Measurements from ENCODE around the gene CAB39.

The CAB39 gene

GRCh38 chr2:230758566-230759480 is 46.2 kb downstream of the CAB39 start:
- DNase-seq: no peak

DNA sequence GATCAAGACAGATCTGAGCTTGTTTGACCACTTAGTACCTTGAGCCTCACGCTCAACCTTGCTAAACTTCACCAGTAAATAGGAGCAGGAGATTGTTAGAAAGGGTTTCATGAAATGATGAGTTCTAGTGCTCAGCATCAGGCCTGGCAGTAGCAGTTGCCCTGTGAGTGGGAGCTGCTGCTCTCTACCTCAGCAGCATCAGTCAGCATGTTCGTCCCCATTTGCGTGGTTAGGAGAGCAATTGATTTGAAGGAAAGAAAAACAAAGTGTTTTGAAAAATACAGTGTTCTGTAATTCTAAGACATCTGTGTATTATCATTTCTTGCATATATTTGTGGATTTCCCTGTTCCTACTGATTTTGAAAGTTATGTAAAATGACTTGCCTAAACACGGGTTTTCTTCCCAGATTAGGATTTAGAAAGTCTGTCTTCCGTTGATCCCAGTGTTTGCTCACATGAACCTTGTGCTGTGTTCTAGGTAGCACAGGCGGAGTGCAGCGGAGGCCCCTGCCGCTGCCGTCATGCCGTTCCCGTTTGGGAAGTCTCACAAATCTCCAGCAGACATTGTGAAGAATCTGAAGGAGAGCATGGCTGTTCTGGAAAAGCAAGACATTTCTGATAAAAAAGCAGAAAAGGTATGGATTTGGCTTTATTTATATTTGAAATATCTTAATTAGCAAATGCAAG is 47.0 kb downstream of the CAB39 start:
- no peak for DNase-seq

DNA sequence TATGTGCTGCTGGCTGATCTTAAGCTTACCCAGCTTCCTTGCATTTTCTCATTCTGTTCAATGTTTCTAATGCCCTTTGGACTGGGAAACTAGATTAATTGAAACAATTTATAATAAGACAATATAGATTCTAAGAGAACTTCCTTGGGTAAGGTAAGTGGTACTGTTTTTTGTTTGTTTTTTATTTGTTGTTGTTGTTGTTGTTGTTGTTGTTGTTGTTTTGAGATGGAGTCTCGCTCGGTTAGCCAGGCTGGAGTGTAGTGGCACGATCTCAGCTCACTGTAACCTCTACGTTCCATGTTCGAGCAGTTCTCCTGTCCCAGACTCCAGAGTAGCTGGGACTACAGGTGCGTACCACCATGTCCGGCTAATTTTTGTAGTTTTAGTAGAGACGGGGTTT is 49.1 kb downstream of the CAB39 start:
- no peak for DNase-seq

DNA sequence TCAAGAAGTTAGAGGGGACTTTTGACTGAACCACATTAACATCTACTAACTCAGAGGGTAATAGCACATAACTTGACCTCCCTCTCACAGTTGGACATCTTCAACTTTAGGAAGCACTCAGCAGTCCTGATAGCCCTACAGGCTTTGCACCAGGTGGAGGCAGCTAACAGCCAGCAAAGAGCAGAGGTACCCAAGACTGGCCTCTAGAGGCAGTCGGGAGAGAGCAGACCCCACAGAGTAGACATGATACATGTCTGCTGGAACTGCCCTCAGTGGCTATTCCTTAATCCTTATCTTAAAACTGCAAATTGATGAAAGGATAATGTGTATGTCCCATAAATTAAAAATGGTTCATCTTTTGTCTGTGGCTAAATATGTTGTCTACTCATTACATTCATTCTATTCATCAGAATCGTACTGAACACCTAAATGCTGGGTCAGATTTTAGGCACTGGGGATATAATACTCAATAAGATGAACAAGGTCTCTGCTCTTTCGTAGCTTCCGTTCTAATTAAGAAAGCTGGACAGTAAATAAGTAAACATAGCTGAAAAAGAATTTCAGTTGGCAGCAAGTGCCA is 49.8 kb downstream of the CAB39 start:
- no peak for DNase-seq

- DNase-seq: no peak
Observed at GRCh38 chr2:230764346-230764745, 51.7 kb downstream of the CAB39 start.

DNA sequence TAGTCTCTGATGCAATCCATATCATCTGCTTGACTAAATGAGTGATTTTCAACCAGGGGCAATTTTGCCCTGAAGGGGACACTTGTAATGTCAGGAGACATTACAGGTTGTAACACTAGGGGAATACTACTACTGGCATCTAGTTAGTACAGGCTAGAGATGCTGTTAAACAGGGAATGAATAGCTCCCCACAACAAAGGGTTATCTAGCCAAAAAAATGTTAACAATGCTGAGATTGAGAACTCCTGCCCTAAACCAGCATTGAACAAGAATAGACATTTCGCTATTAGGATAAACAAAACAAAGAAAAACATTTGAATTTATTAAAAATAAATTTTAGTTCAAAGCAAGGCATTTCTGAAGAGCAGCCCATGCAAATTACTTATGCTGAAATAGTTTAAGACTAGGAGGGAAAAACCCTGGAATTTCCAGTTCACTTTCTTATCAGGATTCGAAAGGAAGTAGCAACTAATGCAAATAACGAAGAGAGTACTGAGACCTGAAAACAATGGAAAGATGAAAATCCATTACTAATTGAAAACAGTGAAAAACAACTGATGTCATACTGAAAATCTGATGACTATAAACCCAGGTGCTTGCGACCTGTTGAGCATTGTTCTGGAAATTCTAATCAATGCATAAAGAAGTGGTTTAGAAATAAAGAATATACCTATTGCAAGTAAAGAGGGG is 53.1 kb downstream of the CAB39 start:
- no peak for DNase-seq

GRCh38 chr2:230767862-230768388 is 55.3 kb downstream of the CAB39 start:
- DNase-seq: no peak

- DNase-seq: no peak
Observed at GRCh38 chr2:230770804-230771203, 58.2 kb downstream of the CAB39 start.

GRCh38 chr2:230772156-230772555 is 59.5 kb downstream of the CAB39 start:
- DNase-seq: no peak

GRCh38 chr2:230773039-230773773 is 60.6 kb downstream of the CAB39 start:
- no peak for DNase-seq

- DNase-seq: no peak
Observed at GRCh38 chr2:230774348-230774951, 61.8 kb downstream of the CAB39 start.

DNA sequence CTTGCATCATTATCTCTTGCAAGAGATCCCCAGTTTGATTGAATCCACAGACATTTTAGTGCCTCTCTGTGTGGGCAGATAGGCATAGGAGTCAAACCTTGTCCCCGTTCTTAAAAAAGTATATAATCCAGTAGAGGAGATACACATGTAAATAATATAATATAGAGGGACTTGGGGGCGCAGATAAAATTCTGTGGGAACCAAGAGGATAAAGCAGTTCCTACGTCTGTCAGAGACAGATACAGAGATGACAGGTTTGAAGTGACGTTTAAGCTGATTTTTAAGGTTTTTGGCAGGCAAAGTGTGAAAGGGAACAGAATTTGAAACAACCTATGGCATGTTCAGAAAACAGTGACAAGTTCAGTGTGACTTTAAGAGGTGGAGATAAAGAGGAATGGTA is 63.1 kb downstream of the CAB39 start:
- DNase-seq: no peak

GRCh38 chr2:230777721-230778120 is 65.1 kb downstream of the CAB39 start:
- DNase-seq: no peak

DNA sequence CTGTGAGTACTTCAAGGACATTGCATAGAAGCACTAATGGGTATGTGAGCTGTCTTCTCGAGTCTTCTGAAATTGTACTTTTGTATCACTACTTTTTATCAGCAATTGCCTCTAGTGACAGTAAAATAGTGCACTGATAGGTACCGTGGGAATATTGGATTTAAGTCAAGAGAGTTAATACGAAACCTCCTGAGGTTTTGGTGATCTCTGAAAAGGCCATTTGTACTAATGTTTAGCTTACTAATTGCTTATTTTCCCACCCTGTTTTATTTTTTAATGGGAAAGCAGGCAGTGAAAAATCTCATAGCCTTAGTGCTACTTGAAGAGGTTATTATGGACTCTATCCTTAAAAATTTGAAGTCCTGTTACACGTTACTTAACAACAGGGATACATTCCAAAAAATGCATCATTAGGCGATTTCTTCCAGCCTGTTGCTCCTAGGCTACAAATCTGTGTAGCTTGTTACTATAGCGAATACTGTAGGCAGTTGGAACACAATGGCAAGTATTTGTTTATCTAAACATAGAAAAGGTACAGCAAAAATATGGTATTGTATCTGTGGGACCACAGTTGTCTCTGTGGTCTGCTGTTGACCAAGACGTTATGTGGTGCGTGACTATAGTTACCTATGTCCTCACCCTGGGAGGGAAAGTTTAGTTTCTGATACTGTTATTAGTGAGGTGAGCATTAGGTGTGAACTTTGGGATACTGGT is 65.9 kb downstream of the CAB39 start:
- no peak for DNase-seq

DNA sequence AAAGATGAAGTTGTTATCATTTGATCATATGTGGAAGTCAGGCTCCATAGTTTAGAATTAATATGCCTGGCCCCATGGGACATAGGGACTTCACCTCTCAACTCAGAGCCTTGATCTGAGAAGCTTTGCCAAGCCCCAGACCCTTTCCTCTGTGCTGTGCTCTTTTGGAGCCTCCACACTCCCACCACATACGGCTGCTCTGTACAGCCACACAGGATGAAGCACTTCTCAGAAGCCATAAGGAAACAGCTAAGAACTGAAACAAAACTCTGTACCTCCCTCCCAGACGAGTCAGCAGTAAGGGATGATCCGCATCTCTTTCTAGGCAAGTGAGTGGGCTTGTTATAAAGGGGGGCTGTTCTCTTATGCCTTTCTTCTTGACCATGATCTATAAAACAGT is 66.5 kb downstream of the CAB39 start:
- no peak for DNase-seq

- no peak for DNase-seq
Observed at GRCh38 chr2:230779607-230780006, 67.0 kb downstream of the CAB39 start.

DNA sequence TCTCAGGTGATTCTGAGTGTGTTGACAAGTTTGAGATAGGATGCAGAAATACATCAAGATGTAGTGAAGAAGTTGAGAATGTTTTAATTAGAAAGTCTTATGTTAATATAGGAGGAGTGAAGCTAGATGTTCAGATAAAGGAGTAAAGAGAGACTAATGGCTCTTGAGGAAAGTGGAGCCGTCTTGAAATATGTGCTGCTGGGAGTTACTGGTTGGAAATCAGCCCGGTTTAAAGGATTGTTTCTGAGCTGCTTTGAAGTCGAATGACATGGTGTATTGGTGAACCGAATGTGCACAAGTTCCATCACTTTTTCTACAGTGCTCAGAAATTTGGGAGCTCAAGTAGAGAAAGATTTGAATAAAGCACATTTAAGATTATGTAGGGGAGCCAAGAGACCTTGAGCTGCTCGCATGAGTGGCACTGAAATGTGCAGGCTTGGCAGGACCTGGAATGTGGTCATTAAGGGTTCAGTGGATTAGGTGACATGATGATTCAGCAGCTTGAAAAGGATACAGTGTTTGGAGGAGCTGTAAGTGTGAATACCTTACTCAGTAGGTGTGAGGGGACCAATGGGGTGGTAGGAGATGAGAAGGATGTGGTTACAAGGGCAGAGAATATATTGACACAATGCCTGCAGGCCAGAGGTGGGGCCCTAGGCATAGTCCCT is 68.6 kb downstream of the CAB39 start:
- DNase-seq: no peak

GRCh38 chr2:230783101-230783500 is 70.5 kb downstream of the CAB39 start:
- DNase-seq: no peak

DNA sequence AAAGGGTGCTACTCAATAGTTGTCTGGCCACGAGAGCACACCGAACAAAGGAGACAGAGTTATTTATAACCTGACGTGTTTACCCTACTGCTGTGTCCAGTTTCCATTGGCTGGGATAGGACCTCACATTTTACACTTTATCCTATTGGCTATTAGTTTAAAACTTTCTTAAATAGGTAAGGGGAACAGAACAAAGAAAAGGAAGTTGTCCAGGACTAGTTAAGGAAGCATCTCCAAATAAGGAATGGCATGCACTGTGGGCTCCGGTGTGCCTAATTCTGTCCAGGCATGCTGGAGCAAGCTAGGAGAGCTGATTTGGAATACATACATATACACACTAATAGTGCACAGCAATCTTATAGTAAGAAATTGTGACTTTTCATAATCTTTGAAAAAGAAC is 72.2 kb downstream of the CAB39 start:
- no peak for DNase-seq

DNA sequence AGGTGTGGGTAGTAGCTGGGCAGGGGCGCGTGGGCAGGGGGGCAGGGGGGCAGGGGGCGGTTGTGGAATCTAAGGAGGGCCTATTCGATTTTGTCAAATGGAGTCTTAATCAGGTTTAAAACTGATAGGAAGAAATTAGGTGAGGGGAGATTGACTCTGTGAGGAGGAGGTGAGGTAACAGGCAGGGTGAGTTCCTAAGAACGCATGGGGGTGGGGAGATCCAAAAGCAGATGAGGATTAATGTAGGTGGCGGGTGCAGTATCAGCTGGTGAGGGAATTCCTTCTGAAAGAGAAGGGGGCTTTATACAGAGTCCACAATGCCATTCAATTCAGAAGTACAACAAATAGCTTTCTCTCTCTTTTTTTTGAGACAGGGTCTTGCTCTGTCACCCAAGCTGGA is 72.7 kb downstream of the CAB39 start:
- DNase-seq: no peak

GRCh38 chr2:230787101-230787500 is 74.5 kb downstream of the CAB39 start:
- no peak for DNase-seq
